SK-N-SH (cell line): ENCODE data around the gene ERCC5. TPM values are rescaled to one million over a fixed set of nuclear protein-coding genes. Genes with fewer than 3 reads are reported as not detected.

ENCODE experiments used
- CTCF ChIA-PET: fragments of 300-600, 350-600 bp; formaldehyde crosslinking; extraction: SDS; loops from one replicate; lab custom pipeline; 2021; lab: Yijun Ruan, JAX
- POLR2A ChIA-PET: fragments of 350-600 bp; sonication (Branson Sonifier 250); formaldehyde crosslinking; extraction: SDS; loops from one replicate; lab custom pipeline; 2020; ENCODE audit warnings: antibody characterized with exemption, inconsistent platforms; lab: Yijun Ruan, JAX
- DNase-seq: peaks from one replicate; pipeline ENCODE4 v3.0.0; 2012
- H2AFZ ChIP-seq: fragments of 200-600 bp; sonication (generic); 2 replicates; pipeline ENCODE4 v1.8.1; 2016; ENCODE audit warnings: antibody characterized with exemption, mild to moderate bottlenecking, low read depth
- H3F3A ChIP-seq: fragments of 200-600 bp; sonication (generic); replicated peaks from 2 replicates; pipeline ENCODE3; 2016; ENCODE audit warnings: antibody characterized with exemption, mild to moderate bottlenecking; ENCODE audit not compliant: insufficient read depth
- H3K27ac ChIP-seq, 2 experiments: fragments of 200-500 bp in 1 of 2; fragments of 200-600 bp in 1 of 2; sonication (Bioruptor generic) in 1 of 2; sonication (generic), shearing (Covaris generic) in 1 of 2; 2 replicates each; pipeline versions ENCODE4 v1.5.1 to v1.6.1; 2014 to 2016; ENCODE audit warnings: low read depth in 2 of 2, inconsistent platforms in 1 of 2, low read length in 1 of 2, mild to moderate bottlenecking in 1 of 2, mixed read lengths in 1 of 2
- H3K27me3 ChIP-seq: fragments of 200-600 bp; sonication (generic), shearing (Covaris generic); 2 replicates; pipeline ENCODE4 v1.6.1; 2016; ENCODE audit warnings: mixed run types; ENCODE audit not compliant: insufficient read depth
- H3K36me3 ChIP-seq, 2 experiments: fragments of 200-500 bp in 1 of 2; fragments of 200-600 bp in 1 of 2; sonication (Bioruptor generic) in 1 of 2; sonication (generic) in 1 of 2; replicated peaks in 1 of 2; 2 replicates each; pipeline versions ENCODE3 to v1.5.1; 2014 to 2016; ENCODE audit warnings: low read length in 1 of 2, mild to moderate bottlenecking in 1 of 2; ENCODE audit not compliant: insufficient read depth in 2 of 2, control insufficient read depth in 1 of 2
- H3K4me1 ChIP-seq, 2 experiments: fragments of 200-500 bp in 1 of 2; fragments of 200-600 bp in 1 of 2; sonication (Bioruptor generic) in 1 of 2; sonication (generic), shearing (Covaris generic) in 1 of 2; 2 replicates each; pipeline versions ENCODE4 v1.5.1 to v1.6.1; 2014 to 2016; ENCODE audit warnings: low read depth in 1 of 2, low read length in 1 of 2, mixed run types in 1 of 2; ENCODE audit not compliant: insufficient read depth in 2 of 2, control insufficient read depth in 1 of 2
- H3K4me2 ChIP-seq: fragments of 200-600 bp; sonication (generic), shearing (Covaris generic); 2 replicates; pipeline ENCODE4 v1.6.1; 2017; ENCODE audit warnings: mixed run types
- H3K4me3 ChIP-seq, 2 experiments: fragments of 200-500 bp in 1 of 2; fragments of 200-600 bp in 1 of 2; sonication (Bioruptor generic) in 1 of 2; sonication (generic), shearing (Covaris generic) in 1 of 2; 2 replicates each; pipeline versions ENCODE4 v1.5.1 to v1.8.1; 2014 to 2016; ENCODE audit warnings: low read depth in 2 of 2, inconsistent platforms in 1 of 2, low read length in 1 of 2, mild to moderate bottlenecking in 1 of 2, mixed read lengths in 1 of 2, moderate library complexity in 1 of 2
- H3K79me2 ChIP-seq: fragments of 200-600 bp; sonication (generic); 2 replicates; pipeline ENCODE4 v1.8.1; 2017; ENCODE audit warnings: mild to moderate bottlenecking; ENCODE audit not compliant: insufficient read depth
- H3K9ac ChIP-seq: fragments of 200-600 bp; sonication (generic); 2 replicates; pipeline ENCODE4 v1.6.1; 2017; ENCODE audit warnings: mixed run types
- H3K9me2 ChIP-seq: fragments of 200-600 bp; sonication (generic); 2 replicates; pipeline ENCODE4 v1.6.1; 2017; ENCODE audit warnings: mixed run types
- H3K9me3 ChIP-seq: fragments of 200-600 bp; sonication (generic); 2 replicates; pipeline ENCODE4 v1.6.1; 2017; ENCODE audit warnings: mixed run types, mild to moderate bottlenecking, moderate library complexity
- H4K20me1 ChIP-seq: fragments of 200-600 bp; sonication (generic); 2 replicates; pipeline ENCODE4 v1.6.1; 2017; ENCODE audit warnings: mild to moderate bottlenecking, mixed run types; ENCODE audit not compliant: insufficient read depth
- CHD2 ChIP-seq: fragments of 150-350 bp; IDR thresholded peaks from 2 replicates; pipeline ENCODE4 v1.6.1; 2018; ENCODE audit warnings: low read length; ENCODE audit not compliant: partially characterized antibody
- ELF1 ChIP-seq: IDR thresholded peaks from 2 replicates; pipeline ENCODE4 v1.4.0; 2012
- EP300 ChIP-seq, 2 experiments: IDR thresholded peaks; 2 replicates each; pipeline versions ENCODE4 v1.4.0 to v1.6.1; 2012; ENCODE audit warnings: borderline replicate concordance in 1 of 2, low read depth in 1 of 2, low read length in 1 of 2
- EZH2phosphoT487 ChIP-seq: fragments of 200-600 bp; sonication (generic); IDR thresholded peaks from 2 replicates; pipeline ENCODE4 v1.6.1; 2017; ENCODE audit warnings: low read depth, mixed run types, mild to moderate bottlenecking, antibody characterized with exemption, moderate library complexity, borderline replicate concordance
- FOXJ3 ChIP-seq: sonication (generic); formaldehyde crosslinking; IDR thresholded peaks from 2 replicates; pipeline ENCODE4 v1.5.1; 2020; ENCODE audit warnings: mild to moderate bottlenecking, missing genetic modification reagents
- FOXM1 ChIP-seq: IDR thresholded peaks from 2 replicates; pipeline ENCODE4 v1.4.0; 2012; ENCODE audit warnings: low read depth, mild to moderate bottlenecking
- GABPA ChIP-seq: IDR thresholded peaks from 2 replicates; pipeline ENCODE4 v1.4.0; 2012; ENCODE audit warnings: low read depth, mild to moderate bottlenecking
- JUND ChIP-seq: IDR thresholded peaks from 2 replicates; pipeline ENCODE4 v1.4.0; 2012
- NFIC ChIP-seq: IDR thresholded peaks from 2 replicates; pipeline ENCODE4 v1.4.0; 2012; ENCODE audit warnings: borderline replicate concordance
- POLR2AphosphoS5 ChIP-seq: IDR thresholded peaks from 2 replicates; pipeline ENCODE4 v1.6.1; 2012; ENCODE audit warnings: low read depth, low read length
- RAD21 ChIP-seq: IDR thresholded peaks from 2 replicates; pipeline ENCODE4 v1.6.1; 2012; ENCODE audit warnings: mild to moderate bottlenecking, low read length
- RCOR1 ChIP-seq: fragments of 150-350 bp; IDR thresholded peaks from 2 replicates; pipeline ENCODE4 v1.6.1; 2017; ENCODE audit warnings: antibody characterized with exemption, low read length
- RFX5 ChIP-seq: IDR thresholded peaks from 2 replicates; pipeline ENCODE4 v1.6.1; 2012; ENCODE audit warnings: mild to moderate bottlenecking, improper control_type of control experiment, low read length
- RXRA ChIP-seq: IDR thresholded peaks from 2 replicates; pipeline ENCODE4 v1.4.0; 2012; ENCODE audit warnings: low read depth, mild to moderate bottlenecking, borderline replicate concordance
- TAF1 ChIP-seq: IDR thresholded peaks from 2 replicates; pipeline ENCODE4 v1.6.1; 2012; ENCODE audit warnings: low read depth, mild to moderate bottlenecking, low read length, moderate library complexity, borderline replicate concordance
- TCF12 ChIP-seq: IDR thresholded peaks from 2 replicates; pipeline ENCODE4 v1.4.0; 2012
- WGBS: methylation state at CpG from one replicate; pipeline ENCODE4 v1.1.6; 2017; ENCODE audit warnings: low lambda C conversion rate; 5-methylcytosine and 5-hydroxymethylcytosine counted together
- polyA plus RNA-seq, 3 experiments: library from polyadenylated mRNA; depleted of rRNA; stranded (reverse); fragments of >200 nt; gene quantifications; 2 replicates each; pipeline ENCODE4 v1.2.3, GENCODE V29; 2012
- TF ChIP-seq, protein P1 (sequence below): IDR thresholded peaks from 2 replicates; pipeline ENCODE4 v1.4.0; 2012; ENCODE audit warnings: low read depth
- TF ChIP-seq, protein P2 (sequence below): IDR thresholded peaks from 2 replicates; pipeline ENCODE4 v1.4.0; 2012; ENCODE audit warnings: low read depth, borderline replicate concordance
- TF ChIP-seq, protein P3 (sequence below): fragments of 150-350 bp; IDR thresholded peaks from 2 replicates; pipeline ENCODE4 v1.6.1; 2017; ENCODE audit warnings: antibody characterized with exemption, low read length, low read depth, borderline replicate concordance

ERCC5 gene
- polyA plus RNA-seq, 1 of the 3 experiments (the other 2 are of a cell fraction), result 14.1 TPM

DNA sequence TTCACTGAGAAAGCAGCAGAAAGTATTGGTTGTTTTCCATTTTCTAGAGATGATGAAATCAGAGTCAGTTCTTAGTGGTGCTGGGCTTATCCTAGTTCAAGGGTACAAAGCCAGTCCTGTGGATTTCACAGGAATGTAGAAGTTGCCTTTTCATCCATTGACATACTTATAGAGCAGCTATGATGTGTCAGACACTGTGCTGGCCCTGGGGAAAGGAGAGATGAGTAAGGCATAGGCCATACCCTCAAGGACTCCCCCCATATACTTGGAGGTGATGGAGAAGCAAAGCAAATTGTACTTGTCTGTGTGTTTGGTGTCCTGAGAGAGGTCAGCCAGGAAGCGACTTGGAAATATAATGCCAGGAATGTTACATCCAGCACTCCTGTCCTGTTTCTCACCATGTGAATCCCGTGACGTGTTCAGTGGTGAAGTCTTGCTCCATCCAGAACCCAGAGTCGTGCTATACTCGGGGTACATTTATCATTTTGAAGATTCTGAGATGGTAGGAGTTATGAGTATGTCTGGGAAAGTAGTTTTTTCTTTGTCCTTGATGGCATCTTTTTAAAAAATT lies 22.6 kb downstream of the ERCC5 start:
- no peak overlapping the region; a peak in 1 of 4 replicates for H3K27ac ChIP-seq
- 95% methylated on average over 5 of the region's 5 CpGs for WGBS

GRCh38 chr13:102869948-102870676 lies 24.3 kb downstream of the ERCC5 start:
- no peak overlapping the region for H2AFZ ChIP-seq
- no peaks in the 10 kb centered on the region for H3K9me3 ChIP-seq
- CTCF ChIA-PET, result interaction anchor here (0.6 to 3.0 kb wide), 46 partner anchors 8 to 1701 kb away, joined by 3 to 32 read pairs (median 4); partner anchors contain the start of gene ERCC5
- no peak for DNase-seq
- peaks cover 5% of the 10 kb centered on the region; the same call in 1 of the 2 replicates for H4K20me1 ChIP-seq
- no peaks in the 10 kb centered on the region; the same call in 1 of the 2 replicates for H3K9me2 ChIP-seq
- no peak overlapping the region for H3K9ac ChIP-seq
- no peaks in the 10 kb centered on the region for H3K27me3 ChIP-seq
- no peak for TF ChIP-seq RCOR1
- no peak for TF ChIP-seq FOXM1
- TF ChIP-seq TCF12, result no peak
- no peak for TF ChIP-seq GABPA
- TF ChIP-seq RFX5, result no peak
- no peak for TF ChIP-seq EP300 (IDR thresholded peaks at IDR 0.05; ENCODE audit: borderline replicate concordance in 1 of 2, low read depth in 1 of 2, low read length in 1 of 2)
- peaks cover 3% of the 10 kb centered on the region; the same call in 1 of the 2 replicates for H3K79me2 ChIP-seq
- WGBS, result 62% methylated on average over 5 of the region's 5 CpGs
- peaks cover 46 to 81% of the 10 kb centered on the region in 2 experiments for H3K36me3 ChIP-seq
- no peak overlapping the region; a peak in 1 of 4 replicates for H3K4me3 ChIP-seq
- POLR2A ChIA-PET, result no interaction called here
- no peaks in the 10 kb centered on the region for H3F3A ChIP-seq
- H3K27ac ChIP-seq, result no peak overlapping the region; a peak in 1 of 4 replicates
- no peak overlapping the region for H3K4me2 ChIP-seq
- peaks cover 0 to 5% of the 10 kb centered on the region in 2 experiments; a peak in 1 of 4 replicates for H3K4me1 ChIP-seq

More for the DNA sequence above, 22.6 kb downstream of the ERCC5 start:
- H3K4me3 ChIP-seq, result no peak overlapping the region
- H4K20me1 ChIP-seq, result peaks cover 5% of the 10 kb centered on the region; the same call in 1 of the 2 replicates
- no peak for DNase-seq
- H2AFZ ChIP-seq, result no peak overlapping the region
- CTCF ChIA-PET, result no interaction called here
- no peak overlapping the region for H3K4me2 ChIP-seq
- TF ChIP-seq EZH2phosphoT487 (no peak), TAF1 (no peak), NFIC (no peak), RAD21 (no peak), ELF1 (no peak), JUND (no peak), FOXM1 (no peak), TCF12 (no peak), POLR2AphosphoS5 (no peak), FOXJ3 (CRISPR knock-in tag) (no peak), CHD2 (no peak), RXRA (no peak)
- TF ChIP-seq, protein P1, sequence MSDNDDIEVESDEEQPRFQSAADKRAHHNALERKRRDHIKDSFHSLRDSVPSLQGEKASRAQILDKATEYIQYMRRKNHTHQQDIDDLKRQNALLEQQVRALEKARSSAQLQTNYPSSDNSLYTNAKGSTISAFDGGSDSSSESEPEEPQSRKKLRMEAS, result no peak
- TF ChIP-seq, protein P2, sequence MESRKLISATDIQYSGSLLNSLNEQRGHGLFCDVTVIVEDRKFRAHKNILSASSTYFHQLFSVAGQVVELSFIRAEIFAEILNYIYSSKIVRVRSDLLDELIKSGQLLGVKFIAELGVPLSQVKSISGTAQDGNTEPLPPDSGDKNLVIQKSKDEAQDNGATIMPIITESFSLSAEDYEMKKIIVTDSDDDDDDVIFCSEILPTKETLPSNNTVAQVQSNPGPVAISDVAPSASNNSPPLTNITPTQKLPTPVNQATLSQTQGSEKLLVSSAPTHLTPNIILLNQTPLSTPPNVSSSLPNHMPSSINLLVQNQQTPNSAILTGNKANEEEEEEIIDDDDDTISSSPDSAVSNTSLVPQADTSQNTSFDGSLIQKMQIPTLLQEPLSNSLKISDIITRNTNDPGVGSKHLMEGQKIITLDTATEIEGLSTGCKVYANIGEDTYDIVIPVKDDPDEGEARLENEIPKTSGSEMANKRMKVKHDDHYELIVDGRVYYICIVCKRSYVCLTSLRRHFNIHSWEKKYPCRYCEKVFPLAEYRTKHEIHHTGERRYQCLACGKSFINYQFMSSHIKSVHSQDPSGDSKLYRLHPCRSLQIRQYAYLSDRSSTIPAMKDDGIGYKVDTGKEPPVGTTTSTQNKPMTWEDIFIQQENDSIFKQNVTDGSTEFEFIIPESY, result no peak
- TF ChIP-seq, protein P3, sequence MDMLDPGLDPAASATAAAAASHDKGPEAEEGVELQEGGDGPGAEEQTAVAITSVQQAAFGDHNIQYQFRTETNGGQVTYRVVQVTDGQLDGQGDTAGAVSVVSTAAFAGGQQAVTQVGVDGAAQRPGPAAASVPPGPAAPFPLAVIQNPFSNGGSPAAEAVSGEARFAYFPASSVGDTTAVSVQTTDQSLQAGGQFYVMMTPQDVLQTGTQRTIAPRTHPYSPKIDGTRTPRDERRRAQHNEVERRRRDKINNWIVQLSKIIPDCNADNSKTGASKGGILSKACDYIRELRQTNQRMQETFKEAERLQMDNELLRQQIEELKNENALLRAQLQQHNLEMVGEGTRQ, result no peak
- POLR2A ChIA-PET, result no interaction called here
- H3K79me2 ChIP-seq, result peaks cover 3% of the 10 kb centered on the region; the same call in 1 of the 2 replicates
- no peaks in the 10 kb centered on the region for H3K9me3 ChIP-seq
- no peaks in the 10 kb centered on the region for H3K27me3 ChIP-seq
- H3F3A ChIP-seq, result no peaks in the 10 kb centered on the region
- H3K9ac ChIP-seq, result no peak overlapping the region
- no peaks in the 10 kb centered on the region for H3K9me2 ChIP-seq
- H3K36me3 ChIP-seq, result peaks cover 46 to 84% of the 10 kb centered on the region in 2 experiments
- H3K4me1 ChIP-seq, result peaks cover 0 to 5% of the 10 kb centered on the region in 2 experiments; a peak in 1 of 4 replicates
